HG03196 (cell line): ENCODE results near the gene SIM1.

Source experiments
- ATAC-seq: cut with Tn5 transposase; IDR thresholded peaks from one replicate; pipeline ENCODE4 v1.9.1; 2021; ENCODE audit not compliant: unreplicated experiment

The SIM1 gene

DNA sequence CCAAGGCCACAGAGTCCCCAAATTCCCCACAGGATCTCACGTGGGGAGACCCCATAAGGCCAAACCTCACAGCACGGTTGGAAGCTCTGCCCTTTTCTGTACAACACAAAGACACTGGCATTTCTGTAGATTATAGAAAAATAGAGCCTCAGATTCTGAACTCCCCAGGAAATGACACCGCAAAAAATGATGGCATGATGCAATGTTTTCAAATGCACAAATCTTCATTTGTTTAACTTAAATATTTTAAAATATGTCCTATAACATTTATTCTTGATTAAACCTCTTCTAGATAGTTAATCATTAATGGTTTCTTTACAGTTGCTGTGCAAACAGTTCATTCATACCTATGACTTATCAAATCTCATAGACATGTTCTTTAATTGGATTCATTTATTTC is 33.8 kb downstream of the SIM1 start:
- ATAC-seq, result no peak

DNA sequence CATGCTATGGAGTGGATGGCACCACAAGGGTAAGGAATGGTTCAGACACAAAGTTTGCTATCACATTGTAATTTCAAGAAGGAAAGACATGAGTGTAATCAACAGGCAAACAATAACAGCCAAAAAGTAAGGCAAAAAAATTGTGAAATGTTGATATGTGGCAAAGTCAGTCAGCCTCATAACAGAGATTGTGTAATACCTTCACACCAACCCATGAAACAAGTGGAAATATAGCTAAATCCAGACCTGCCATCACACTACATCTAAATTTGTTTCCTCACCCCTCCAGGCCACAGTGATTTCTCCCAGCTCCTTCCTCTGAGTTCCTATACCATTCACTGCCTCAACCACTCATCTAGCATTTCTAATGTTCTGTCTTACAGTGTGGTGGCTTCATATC is 37.3 kb downstream of the SIM1 start:
- no peak for ATAC-seq

DNA sequence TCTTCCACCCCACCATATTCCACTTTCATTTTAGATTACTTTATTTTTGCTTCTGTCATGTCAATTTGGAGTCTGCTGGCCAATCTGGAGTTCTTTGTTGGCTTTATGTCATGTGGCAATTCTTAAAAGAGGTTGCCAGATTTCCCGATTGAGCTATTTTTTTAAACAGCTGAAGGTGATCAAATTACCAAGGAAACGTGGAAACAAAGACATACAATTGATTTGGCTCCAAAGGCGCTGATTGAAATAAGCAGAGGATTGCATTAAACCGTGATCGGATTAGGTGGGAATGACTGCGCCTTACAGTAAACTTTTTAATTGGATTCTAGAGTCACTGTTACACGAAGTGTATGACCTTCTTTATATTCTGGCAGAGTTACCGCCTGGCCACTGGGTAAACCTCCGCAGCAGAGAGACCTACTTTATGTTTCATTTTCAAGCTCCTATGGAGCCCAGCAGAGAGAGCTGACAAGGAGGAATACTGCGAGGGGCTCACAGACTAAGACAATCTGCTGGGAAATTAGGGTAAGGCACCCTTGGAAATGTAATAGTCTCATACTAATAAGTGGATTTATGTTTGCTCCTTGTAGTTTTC is 37.9 kb downstream of the SIM1 start:
- no peak for ATAC-seq

DNA sequence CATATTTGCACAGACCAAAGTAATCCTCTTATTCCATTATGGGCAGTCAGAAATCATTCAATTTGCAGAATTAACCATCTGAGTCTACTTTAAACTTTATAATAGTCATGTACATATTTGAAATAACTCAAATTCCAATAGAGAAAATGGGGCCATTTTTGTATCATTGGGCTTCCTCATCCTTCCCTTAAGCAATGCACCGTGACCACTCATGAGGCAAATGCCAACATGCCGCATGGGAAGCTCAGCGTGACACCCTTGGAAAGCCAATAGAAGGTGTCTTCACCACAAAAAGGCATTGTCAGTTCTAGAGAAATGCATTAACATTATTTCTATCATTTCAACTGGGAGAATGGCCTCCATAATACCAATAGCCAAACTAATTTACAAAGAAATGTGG is 38.5 kb downstream of the SIM1 start:
- no peak for ATAC-seq

DNA sequence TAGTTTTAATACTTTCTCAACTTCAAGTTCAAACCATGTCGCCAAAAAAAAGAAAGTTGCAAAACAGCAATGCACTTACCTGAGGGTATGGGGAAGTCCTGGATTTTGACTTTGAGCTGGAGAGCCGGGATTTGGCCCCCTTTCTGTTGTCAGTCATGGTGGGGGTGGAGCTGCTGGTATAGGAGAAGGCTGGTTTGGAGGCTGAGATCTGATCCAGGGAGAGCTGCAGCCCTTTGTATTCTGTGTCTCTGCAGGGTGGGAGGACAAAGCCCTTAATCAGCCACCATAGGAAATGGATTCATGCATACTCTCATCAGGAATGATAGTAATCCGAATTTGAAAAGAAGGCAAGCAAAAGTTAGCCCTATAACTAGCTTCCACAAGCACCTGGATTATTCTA is 44.0 kb downstream of the SIM1 start:
- no peak for ATAC-seq

DNA sequence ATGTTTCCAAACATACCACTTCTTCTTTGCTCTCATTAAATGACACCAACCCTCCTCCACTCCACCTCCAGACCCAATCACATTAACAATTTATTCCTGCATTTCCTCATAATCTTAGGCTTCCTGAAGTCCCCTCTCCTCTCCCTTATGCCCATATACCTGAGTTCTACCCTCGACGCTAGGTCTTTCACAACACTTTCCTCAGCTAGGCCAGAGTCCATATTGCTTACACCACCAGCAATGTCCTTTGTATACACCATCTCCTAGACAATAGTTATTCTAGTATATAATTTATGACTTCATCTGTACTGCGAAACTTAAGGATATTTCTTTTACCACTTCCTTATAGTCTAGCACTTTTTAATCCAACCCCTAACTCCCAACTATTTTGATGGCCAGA is 47.7 kb downstream of the SIM1 start:
- ATAC-seq, result no peak

DNA sequence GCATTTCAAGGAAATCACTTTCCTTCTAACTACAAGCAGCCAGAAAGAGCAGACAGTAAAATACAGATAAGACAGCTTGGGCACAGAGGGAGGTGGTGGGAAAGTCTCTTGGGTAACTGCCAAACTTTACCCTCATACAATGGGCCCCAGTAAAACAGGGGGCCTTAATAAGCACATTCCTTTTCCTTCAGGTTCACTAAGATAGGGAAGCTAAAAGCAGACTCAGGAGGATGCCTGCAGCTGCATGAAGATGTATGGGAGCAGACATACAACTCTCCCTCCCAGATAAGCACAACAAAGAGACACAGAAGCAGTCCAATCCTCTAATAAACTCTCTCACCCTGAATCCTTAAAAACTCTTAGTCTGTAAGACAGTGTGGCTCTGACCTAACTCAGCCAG is 49.0 kb downstream of the SIM1 start:
- ATAC-seq, result no peak

DNA sequence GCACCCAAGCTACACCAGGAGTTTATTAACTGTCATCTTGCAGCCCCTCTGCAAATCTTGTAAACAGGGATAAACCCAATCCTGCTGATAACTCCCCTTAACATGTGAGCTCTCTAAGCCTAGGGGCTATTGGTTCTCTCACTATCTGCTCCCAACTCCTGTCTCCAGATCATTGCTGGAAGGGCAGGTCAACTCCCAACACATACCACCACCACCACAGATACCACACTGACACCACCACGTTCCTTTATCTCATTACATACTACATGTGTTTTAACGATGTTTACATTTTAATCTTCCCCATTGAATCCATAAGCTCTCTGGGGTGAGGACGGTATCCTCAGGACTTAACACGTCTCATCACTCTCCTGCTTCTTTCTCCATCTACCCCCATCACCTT is 51.8 kb downstream of the SIM1 start:
- ATAC-seq, result no peak

DNA sequence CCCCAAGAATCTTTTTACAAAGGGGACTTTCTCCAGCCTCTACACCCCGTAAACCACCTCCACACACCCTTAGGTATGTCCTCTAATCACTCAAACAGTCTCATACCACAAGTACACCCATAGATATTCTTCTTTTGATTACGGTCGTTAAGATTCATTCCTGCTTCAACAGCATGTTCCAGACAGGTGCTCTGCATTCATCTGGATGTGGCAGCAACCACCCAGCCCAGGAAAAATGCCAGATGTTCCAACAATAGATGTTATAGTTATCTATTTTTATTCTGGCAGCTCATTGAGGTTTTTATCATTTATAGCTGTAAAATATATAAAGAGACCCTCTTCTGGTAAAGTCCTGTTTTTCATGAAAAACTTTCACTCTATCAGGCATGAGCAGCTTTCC is 60.7 kb downstream of the SIM1 start:
- no peak for ATAC-seq

DNA sequence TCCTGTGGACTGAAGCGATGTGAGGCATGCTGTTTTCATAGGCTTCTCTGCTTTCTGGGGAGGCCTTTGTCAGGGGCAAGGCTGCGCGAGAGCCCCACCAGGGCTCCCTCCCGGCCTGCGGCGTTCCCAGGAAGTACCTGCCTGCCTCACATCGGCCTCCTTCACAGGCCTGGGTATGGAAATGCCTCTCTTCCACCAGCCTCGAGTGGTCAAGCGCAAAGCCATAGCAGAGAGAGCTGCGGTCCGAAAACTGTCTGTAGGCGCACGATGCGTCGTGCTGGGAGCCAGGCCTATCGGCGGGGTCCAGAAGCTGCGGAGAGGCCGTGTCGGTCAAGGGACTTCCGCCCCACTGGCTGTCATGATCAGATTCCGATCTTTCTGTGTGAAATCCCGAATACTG is 71.2 kb downstream of the SIM1 start:
- ATAC-seq, result no peak

DNA sequence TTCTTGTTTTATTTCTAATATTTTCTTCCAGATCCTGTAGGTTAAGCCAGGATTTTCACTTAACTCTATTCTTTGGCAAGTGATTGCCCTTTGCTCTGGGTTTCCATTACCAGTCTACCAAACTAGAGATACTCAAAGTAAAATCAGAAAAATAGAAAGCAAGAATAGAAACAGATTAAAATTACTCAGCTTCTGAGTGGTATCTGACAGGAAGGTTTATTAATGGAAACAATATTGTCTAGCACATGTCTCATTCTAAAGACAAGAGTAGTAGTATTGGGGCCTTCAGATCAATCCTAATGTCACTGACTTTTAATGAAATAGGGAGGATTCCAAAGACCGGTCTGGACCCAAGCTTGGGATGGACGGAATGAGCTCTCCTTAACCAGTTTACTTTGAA is 72.3 kb downstream of the SIM1 start:
- no peak for ATAC-seq

DNA sequence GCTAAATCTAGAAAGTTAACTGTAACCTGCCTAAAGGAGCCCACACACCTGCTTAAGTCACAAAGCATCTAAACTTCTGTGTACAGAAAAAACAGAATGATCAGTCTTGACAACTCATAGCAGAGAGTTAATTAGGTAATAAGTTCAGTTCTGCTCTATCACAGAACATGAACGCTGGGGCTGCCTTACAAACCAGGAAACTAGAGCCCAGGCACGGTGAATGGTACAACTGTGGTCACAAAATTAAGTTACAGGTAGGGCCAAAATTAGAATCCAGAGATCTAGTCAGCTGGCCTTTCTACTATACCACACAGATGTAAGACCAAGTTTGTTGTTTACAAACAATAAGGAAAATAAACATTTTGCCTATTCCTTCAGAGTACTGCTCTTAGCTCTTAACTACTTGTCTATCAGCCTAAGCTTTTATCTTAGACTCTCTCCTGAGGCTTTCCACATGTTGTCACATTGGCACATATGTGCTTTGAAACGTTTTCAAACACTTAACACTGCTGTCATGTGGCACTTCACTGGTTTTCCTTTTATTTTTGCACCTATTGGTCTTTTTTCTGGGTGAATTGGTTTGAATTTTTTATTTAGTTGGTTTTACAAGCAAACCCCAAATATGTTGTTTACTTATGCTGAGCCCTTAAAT is 75.7 kb downstream of the SIM1 start:
- no peak for ATAC-seq

DNA sequence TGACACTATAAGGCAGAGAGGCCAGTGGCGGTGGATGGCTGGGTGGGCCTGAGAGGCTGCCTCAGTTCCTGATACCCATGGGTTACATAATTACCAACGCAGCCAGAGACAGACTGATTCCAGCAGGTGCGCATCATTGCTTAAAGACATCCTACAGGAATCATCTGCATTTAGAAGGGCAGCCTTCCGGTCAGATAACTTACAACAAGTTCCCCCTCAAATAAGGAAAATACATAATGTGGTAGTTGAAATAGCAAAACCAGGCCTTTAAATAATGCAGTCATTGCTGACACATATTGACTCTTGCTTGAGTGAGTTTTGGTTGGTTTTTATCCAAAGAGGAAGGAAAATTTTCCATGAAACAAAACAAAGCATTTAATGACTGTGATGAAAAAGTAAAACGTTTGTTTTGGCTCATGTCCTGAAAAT is 81.9 kb downstream of the SIM1 start:
- ATAC-seq, result no peak

DNA sequence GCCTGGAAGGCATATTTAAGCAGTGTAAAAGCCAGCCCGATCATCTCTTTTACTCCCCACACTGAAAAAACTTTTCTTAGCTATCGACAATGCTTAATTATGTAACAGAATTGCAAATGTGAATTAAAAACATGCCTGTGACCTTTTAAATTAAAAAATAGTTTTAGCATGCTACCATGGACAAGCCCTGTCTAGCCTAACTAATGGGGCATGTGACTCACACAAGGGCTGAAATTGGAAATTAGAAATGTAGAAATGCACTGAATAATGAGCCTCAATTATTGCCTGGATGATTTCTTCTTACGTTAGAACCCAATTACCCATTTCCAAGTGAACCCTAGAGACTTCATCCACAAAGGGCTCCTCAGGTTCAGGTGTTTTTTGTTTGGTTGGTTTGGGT is 82.7 kb downstream of the SIM1 start:
- ATAC-seq, result no peak

DNA sequence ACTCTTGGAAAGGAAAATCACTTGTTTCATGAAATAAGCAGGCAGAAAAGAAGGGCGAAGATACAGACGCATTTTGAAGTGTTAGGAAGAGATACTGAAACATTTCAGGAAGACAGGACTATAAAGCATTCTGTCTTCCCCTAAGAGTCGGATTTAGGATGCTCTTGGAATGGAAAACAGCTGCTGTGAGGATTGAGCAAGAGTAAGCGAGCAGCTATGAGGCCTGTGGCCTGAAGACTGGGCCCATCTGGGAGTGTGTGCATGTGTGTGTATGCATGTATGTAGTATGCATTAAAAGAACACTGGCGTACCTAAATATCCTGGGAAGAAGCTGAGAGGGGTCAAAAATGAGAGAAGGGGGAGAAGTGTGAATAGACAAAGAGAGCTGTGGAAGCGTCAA is 83.6 kb downstream of the SIM1 start:
- ATAC-seq, result no peak

DNA sequence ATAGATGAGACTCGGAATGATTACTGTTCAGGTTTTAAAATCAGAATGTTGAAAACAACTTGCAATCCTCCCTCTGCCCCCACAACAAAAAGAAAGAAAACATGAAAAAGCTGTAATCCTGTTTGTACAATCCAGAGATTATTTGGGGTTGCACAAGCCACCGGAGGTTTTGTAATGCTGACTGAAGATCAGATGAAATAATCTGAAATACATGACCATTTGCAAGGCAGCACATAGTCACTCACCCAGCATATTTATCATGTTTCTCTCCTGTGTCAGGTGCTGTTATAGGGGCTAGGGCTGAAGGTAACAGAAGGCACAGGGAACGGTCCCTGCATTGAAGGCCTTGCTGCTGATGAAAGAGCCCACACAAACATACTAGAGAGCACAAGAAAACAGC is 85.3 kb downstream of the SIM1 start:
- ATAC-seq, result no peak

DNA sequence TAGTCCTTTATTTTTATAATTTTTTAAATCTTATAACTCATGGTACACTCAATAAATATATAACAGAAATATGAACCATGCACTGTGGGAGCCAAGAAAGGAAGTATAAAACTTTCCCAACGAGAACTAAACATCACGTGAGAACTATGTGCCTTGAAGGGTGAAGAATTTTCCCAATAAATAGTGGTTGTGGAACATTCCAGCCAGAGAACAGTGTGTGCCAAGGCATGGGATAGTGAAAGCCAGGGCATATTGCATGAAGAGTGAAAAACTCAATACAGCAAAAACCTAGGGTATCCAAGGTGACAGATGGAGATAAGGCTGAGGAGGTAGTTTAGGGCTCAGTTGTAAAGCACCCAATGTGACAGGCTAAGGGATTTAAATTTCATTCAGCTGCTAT is 86.1 kb downstream of the SIM1 start:
- ATAC-seq, result no peak

DNA sequence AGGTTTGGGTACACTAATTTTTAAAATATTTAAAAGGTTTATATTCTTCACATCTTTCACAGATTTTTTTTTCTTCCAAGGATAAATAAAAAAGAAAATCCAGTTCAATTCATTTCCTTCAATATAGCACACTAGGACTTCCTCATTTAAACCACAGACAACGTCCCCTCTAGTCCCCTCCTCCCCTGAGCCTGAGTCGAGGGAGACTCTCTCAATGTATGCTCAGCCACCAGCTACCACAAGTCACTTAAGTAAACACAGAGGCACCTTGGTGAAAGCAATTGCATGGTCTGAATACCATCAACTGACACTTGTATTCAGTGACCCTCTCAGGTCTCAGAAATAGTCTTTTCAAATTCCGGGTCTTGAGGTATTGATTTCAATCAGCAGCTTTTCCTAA is 88.6 kb downstream of the SIM1 start:
- ATAC-seq, result no peak

DNA sequence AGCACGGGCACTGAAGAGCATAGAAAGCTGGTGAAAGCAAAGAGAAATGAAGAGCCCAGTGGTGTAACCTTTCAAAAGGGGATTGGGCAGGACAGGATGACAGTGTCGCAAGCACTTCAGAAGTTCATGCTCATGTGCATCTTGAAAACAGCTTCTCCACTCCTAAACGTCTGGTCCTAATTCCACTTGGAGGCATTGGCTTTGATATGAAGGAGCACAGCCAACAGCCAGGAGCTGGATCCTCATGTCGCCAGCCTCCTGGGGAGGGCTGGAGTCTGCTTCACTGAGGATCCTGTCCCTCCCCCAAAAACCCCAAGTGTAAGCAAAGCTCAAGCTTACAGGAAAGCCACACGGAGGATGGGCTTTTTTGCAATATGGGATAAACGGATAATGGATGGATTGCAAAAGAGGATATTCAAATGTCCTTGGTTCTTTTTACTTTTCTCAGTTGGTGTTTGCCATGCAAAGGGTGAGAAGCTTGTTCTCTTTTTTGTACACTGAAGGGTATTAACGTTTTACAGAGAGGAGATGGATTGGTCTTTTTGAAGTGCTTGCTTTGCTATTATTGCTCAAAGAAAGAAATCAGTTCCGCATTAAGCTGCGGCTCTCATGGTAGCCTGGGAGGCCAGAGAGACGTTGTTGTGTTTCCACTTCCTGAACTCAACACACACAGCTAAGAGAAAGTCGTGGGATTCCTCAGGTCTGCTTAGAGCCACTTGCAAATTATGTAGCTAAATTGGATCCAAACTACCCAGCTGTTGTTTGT is 92.2 kb downstream of the SIM1 start:
- no peak for ATAC-seq

DNA sequence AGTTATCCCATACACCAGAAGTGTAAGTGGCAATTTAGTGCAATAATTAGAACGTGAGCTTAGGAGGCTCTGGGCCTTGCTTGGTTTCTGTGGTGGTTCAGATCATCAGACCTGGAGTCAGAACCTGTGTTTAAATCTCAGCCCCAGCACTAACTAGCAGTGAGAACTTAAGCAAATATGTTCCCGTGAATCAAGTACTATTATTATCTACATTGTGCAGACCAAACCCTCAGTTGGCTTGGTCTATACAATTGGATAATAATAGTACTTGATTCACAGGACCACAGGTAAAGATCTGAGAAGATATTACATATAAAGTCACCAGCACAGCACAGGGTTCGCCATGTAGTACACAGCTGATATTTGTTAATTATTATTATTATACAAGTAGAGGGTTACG is 93.1 kb downstream of the SIM1 start:
- no peak for ATAC-seq

DNA sequence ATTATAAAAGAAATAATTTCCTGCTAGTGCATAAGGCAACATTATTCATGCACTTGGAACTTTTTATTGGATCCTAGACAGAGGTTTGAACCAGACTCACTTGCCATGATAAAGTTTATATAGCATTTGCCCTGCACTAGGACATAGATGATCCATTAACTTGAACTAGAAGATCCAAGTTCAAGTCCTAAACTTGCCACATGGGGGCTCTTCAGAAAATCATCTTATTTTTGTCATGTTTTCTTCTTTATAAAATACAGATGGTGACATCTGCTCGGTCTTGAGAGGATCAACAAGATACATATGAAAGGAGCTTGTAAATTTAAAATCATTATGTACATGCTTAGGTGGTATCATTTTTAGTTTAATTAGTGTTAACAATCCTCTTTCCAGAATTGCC is 94.5 kb downstream of the SIM1 start:
- no peak for ATAC-seq

DNA sequence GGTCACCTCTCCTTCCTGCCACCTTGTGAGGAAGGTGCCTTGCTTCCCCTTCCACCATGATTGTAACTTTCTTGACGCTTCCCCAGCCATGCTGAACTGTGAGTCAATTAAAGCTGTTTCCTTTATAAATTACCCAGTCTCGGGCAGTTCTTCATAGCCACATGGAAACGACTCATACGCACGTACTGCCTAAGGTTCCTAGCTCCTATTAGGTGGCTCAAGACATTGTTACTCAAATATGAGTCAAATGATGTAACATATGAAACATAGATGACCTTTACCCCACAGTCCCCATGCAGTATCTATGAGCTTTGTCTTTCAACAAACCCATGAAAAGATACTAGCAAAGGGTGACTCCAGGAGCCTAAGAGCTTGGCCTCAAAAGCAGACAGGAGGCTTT is 98.3 kb downstream of the SIM1 start:
- no peak for ATAC-seq

DNA sequence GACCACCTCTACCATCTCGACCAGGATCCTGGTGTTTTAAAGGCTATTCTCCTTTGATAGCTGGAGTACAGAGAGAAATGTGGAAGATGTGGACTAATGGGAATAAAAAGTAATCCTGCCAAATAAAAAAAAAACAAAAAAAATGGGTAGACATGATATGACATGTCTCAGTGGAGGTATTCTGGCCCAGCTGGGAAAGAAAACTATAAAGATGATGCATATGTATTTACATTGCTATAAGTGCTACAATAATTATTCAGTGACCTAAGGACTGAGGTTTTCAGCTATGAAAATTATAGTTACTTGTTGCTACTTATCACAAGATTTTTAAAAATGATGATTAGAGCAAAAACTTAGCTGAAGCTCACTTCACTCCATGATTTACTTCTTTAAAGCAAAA is 101.1 kb downstream of the SIM1 start:
- ATAC-seq, result no peak
